GM21825 (cell line): ENCODE measurements around the gene KLRC2.
"Not testable (repeated sequence)": the region's sequence is repeated elsewhere in the genome, so short reads cannot be mapped to it uniquely, and the experiment has no call there.

Source experiments
- ATAC-seq: cut with Tn5 transposase; IDR thresholded peaks from one replicate; pipeline ENCODE4 v1.9.1; 2021; ENCODE audit warnings: mild to moderate bottlenecking, moderate library complexity; ENCODE audit not compliant: unreplicated experiment

The KLRC2 gene

GRCh38 chr12:10435816-10436215 lies at the start of gene KLRC2:
TSS of gene KLRC2 (minus strand) at chr12:10436010. CDS start at chr12:10435986, 24 bp downstream.
- not testable (repeated sequence) for ATAC-seq

- ATAC-seq = not testable (repeated sequence)
Measured at GRCh38 chr12:10481901-10482300, 46.1 kb upstream of the KLRC2 start.

- not testable (repeated sequence) for ATAC-seq
Measured at GRCh38 chr12:10472808-10473207, 37.0 kb upstream of the KLRC2 start.

- no peak for ATAC-seq
Measured at GRCh38 chr12:10469701-10470100, 33.9 kb upstream of the KLRC2 start.

GRCh38 chr12:10466311-10466710 lies 30.5 kb upstream of the KLRC2 start:
- no peak for ATAC-seq

DNA sequence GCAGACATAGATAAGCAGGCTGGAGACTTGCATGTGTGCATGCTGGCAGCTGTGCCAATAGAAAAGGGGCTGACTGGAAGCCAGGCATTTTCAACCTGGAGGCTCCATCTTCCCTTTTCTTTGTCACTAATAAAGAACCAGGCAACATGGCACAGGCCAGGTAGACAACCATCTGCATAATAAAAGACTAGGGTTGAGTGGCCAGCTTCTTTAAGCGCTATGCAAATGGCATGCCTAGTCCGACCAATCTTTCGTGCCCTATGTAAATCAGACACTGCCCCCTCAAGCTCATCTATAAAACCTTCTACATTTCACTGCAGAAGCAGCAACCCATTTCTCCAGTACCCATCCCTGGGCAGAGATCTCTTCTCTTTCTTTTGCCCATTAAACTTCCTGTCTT lies 21.9 kb upstream of the KLRC2 start:
- no peak for ATAC-seq

DNA sequence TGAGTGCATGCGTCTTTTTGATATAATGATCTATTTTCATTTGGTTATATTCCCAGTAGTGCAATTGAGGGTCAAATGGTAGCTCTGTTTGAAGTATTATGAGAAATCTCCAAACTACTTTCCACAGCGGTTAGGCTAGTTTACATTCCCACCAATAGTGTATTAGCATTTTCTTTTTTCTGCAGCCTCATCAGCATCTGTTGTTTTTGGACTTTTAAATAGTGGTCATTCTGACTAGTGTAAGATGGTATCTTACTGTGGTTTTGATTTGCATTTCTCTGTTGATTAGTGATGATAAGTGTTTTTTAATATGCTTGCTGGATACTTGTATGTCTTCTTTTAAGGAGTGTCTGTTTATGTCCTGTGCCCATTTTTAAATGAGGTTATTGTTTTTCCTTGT lies 21.0 kb upstream of the KLRC2 start:
- no peak for ATAC-seq

GRCh38 chr12:10455766-10456165 lies 20.0 kb upstream of the KLRC2 start:
- ATAC-seq = no peak

DNA sequence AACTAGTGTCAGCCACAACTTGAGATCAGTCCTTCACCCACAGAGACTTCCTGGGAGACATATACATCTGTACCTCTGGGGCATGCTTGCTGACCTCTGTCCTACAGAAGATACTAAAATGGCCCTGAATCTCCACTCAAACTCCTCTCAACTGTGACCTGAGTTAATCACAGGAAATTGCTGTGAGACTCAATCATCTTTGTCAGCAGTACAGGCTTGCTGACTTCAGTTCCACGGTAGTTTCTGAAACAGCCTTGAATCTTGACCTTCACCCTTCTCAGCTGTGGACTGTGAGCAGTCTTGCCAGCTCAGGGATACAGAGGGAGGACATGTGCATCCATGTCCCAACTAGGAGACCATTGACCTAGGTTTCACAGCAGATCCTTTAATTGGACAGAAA lies 18.7 kb upstream of the KLRC2 start:
- ATAC-seq = no peak

GRCh38 chr12:10453156-10453555 lies 17.3 kb upstream of the KLRC2 start, which contains the start of gene KLRC1:
TSS of gene KLRC1 (minus strand) at chr12:10453377. CDS start at chr12:10451156, 2,221 bp downstream.
- ATAC-seq = no peak

DNA sequence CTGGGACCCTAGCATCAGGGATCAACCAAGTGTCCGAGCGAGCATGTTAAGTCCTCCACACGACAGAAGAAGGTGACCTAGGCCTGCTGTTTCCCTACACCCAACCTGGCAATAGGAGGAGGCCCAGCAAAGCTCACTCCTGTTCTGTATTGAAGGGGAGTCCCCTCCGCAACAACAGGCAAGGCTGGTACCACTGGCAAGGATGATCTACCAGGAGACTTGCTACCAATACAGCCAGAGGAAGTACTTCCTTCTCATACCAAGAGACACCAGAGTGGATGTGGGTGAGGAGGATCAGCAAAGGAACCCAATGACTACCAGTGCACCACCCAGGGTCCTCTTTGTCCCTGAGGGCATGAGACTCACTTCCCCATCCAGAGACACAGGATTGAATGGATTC lies 12.4 kb upstream of the KLRC2 start:
- ATAC-seq = no peak

DNA sequence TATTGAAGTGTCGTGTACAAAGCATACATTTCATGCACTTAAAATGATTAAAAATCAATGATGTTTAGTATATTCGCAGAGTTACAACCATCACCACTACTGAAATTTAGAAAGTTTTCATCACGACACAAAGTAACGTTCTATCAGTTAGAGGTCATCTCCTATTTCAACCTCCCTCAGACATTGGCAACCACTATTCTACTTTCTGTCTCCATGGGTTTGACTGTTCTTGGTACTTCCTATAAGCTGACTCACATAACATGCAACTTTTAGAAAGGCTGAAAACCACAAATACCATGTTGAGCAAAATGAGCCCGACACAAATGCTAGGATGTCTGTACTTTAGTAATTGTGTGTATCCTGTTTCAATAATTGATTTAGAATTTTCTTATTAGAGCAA lies 10.2 kb upstream of the KLRC2 start:
- not testable (repeated sequence) for ATAC-seq

GRCh38 chr12:10441144-10441543 lies 5.3 kb upstream of the KLRC2 start:
- ATAC-seq = not testable (repeated sequence)

DNA sequence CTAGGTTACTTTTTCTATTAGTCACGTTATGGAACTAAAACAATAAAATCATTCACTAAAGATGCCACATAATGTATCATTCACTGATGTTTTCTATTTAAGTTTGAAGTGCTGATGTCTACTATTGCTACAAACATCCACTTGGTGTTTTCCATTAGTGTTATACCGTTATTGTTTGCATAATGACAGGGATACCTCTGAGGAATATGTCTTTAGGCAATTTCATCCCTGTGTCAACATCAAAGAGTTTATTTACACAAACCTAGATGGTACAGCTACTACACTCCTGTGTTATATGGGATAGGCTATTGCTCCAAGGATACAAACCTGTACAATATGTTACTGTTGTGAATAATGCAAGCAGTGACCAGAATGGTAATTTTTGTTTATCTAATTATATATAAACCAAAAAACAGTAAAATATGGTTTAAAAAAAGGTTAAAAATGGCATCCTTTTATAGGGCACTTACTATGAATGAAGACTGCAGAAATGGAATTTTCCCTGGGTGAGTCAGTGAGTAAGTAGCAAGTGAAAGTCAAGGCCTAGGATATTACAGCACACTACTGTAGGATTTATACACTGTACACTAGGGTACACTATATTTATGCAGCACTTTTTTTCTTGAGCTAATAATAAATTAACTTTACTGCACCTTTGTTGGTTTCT lies 3.9 kb upstream of the KLRC2 start:
- ATAC-seq = not testable (repeated sequence)

DNA sequence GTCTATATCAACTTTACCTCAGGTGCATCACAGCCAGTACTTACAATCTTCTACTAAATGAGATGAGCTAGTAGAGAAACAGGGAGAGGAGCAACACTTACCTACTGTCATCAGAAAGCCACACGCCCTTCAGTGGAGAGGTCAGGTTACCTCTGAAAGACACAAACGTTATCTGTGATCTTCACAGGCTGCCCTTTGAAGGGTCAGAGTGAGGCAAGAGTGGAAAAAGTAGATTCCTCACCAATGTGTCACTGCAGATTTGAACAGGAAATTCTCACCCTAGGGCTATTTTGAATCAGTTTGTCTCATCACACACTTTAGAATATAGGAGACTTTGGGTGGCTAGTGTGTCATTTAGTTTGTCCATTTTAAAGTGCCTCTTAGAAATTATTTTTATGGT lies 1.8 kb upstream of the KLRC2 start:
- ATAC-seq = not testable (repeated sequence)

DNA sequence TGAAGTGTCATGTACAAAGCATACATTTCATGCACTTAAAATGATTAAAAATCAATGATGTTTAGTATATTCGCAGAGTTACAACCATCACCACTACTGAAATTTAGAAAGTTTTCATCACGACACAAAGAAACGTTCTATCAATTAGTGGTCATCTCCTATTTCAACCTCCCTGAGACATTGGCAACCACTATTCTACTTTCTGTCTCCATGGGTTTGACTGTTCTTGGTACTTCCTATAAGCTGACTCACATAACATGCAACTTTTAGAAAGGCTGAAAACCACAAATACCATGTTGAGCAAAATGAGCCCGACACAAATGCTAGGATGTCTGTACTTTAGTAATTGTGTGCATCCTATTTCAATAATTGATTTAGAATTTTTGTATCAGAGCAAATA lies 5.2 kb downstream of the KLRC2 start:
- ATAC-seq = not testable (repeated sequence)

GRCh38 chr12:10425938-10426337 lies 9.9 kb downstream of the KLRC2 start:
- not testable (repeated sequence) for ATAC-seq

- not testable (repeated sequence) for ATAC-seq
Measured at GRCh38 chr12:10424260-10424899, 11.4 kb downstream of the KLRC2 start.

DNA sequence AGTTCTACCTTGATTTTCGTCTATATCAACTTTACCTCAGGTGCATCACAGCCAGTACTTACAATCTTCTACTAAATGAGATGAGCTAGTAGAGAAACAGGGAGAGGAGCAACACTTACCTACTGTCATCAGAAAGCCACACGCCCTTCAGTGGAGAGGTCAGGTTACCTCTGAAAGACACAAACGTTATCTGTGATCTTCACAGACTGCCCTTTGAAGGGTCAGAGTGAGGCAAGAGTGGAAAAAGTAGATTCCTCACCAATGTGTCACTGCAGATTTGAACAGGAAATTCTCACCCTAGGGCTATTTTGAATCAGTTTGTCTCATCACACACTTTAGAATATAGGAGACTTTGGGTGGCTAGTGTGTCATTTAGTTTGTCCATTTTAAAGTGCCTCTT lies 13.7 kb downstream of the KLRC2 start:
- ATAC-seq = not testable (repeated sequence)

DNA sequence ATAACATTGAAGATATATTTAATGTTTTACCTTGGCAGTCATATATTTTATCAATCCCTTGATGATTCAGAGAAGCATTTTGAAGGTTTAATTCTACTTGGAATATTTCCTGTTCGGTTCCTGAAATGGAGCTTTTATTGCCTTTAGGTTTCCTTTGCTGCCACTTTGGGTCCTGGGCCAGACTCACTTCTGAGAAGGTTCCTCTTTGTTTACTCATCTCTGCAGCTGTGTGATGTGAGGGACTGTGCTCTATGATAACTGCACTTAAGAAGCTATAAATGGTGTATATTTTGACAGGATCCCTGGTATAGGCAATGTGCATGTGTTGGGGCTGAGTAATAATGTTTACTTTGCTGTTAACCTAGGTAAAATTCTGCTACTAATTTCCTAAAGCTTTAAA lies 15.5 kb downstream of the KLRC2 start, which contains the start of gene KLRC3:
KLRC3 (minus strand) TSS at position 262 of the 400 bp plus-strand sequence; CDS start at position 217, 45 bp downstream.
- ATAC-seq = not testable (repeated sequence)

DNA sequence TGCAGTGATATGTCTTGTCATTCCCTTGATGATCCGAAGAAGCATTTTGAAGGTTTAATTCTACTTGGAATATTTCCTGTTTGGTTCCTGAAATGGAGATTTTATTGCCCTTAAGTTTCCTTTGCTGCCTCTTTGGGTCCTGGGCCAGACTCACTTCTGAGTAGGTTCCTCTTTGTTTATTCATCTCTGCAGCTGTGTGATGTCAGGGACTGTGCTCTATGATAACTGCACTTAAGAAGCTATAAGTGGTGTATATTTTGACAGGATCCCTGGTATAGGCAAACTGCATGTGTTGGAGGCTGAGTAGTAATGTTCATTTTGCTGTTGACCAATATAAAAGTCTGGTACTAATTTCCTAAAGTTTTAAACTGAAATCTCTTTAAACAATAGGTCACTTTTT lies 26.4 kb downstream of the KLRC2 start, which contains the start of gene KLRC4:
KLRC4 (minus strand) TSS at position 366 of the 400 bp plus-strand sequence; CDS start at position 184, 182 bp downstream.
- ATAC-seq = no peak

DNA sequence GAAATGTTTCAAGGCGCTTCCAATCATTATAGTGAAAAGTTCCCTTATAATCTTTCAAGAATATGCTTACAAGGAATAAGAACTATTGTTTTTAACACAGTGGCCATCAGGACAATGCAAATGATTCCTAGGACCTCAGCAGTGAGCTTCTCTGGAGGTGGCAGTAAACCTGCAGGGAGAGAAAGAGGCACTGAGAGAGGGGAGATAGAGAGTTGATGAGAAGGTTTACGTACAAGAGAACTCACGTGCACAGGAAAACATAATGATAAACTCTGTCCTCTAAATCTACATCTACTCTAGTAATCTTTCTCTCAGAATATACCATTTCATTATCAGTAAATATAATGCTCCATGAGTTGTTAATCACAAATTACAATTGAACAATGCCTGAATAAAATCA lies 27.0 kb downstream of the KLRC2 start:
- ATAC-seq = no peak
